Activated CD4-positive, CD25-positive, alpha-beta regulatory T cell treated with anti-CD3 and anti-CD28 coated beads, Interleukin-2, amount 50 U/mL, for 16 hours (primary cell): ENCODE measurements around the gene ERVV-1.
"Not testable (repeated sequence)": the region's sequence is repeated elsewhere in the genome, so short reads cannot be mapped to it uniquely, and the experiment has no call there.

Experiments used
- DNase-seq: peaks from one replicate; pipeline ENCODE4 v3.0.0-alpha.2; 2020; ENCODE audit warnings: low read depth, low spot score

The ERVV-1 gene, protein sequence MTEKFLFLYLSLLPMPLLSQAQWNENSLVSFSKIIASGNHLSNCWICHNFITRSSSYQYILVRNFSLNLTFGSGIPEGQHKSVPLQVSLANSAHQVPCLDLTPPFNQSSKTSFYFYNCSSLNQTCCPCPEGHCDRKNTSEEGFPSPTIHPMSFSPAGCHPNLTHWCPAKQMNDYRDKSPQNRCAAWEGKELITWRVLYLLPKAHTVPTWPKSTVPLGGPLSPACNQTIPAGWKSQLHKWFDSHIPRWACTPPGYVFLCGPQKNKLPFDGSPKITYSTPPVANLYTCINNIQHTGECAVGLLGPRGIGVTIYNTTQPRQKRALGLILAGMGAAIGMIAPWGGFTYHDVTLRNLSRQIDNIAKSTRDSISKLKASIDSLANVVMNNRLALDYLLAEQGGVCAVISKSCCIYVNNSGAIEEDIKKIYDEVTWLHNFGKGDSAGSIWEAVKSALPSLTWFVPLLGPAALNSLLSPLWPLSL

DNA sequence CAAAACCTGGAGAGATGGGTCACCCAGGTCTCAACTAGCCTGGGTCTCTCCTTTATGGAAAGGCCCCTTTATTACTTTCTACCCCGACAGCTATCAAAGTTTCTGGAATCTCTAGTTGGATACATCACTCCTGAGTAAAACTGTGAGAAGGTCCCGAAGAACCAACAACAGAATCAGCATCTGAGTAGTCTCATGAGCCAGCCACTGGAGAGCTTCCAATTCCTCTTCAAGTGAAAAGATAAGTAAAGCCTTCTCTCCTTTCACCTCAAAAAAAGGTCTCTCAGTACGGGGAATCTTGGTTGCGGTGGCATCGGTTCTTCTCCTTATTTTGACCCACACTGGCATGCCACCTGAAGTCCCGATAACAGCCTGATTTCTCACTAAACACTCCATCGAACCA is at the start of gene ERVV-1:
TSS of gene ERVV-1 (plus strand) at position 301 of the 400 bp plus-strand sequence. CDS start 170 bp downstream, outside the sequence.
- DNase-seq, result no peak

DNA sequence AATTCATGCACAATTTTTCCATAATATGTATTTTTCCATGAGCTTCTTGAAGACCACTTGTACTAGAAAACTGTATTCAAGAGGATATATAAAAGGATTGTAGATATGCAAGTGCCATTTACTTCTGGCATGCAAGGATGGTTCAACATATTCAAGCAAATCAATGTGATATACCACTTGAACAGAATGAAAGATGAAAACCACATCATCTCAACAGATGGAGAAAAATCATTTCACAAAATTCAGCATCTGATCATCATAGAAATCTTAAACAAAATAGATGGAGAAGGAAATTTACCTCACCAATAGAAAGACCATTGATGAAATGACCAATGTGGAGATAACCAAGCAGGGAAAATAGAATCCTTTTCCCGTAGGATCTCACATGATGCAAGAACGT is 45.9 kb upstream of the ERVV-1 start:
- no peak for DNase-seq

DNA sequence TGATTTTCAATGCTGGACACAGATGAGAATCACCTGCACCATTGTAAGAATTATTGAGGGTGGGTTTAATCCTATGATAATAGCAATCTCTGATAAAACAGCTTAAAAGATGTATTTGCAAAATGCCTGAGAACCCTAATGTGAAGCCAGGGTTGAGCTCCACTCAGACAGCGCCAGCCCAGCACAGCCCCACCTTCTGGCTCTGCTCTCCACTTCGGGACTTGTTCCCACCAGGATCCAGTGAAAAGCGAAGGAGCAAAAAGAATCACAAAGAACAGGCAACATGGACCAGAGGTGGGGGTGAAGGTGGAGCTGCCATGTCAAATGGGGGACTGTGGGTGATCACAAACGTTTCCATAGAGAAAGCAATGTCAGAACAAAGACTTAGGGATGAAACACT is 32.4 kb upstream of the ERVV-1 start:
- no peak for DNase-seq

DNA sequence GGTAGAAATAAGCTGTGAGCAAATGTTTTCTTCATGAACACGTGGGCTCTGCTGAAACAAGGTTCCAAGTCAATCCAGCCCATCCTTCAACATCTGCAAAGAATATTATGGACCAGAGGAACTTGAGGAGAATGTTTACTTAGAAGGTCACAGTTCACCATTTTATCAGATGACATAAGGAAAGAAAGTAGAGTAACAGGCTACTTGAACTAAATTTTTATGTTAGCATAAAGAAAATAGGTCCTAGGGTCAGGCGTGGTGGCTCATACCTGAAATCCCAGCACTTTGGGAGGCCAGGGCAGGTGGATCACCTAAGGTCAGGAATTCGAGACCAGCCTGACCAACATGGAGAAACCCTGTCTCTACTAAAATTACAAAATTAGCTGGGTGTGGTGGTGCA is 30.6 kb upstream of the ERVV-1 start:
- not testable (repeated sequence) for DNase-seq

DNA sequence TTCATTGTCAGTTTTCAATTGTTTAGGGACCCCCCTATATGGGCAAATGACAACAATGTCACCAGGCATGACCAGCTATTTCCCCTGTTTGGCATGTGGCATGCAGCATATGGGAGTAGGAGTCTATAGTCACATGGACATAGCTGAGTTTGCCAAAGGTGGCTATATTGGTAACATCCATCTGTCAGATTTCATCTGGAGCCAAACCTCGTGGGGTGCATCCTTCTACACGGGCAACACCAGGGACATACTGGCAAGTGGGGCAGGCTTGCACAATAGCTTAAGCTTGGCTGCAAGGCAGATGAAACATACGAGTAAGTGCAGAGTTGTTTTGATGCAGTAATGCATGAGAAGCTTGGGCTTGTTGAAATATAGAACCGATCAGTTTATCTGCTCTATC is 26.5 kb upstream of the ERVV-1 start:
- DNase-seq, result no peak

DNA sequence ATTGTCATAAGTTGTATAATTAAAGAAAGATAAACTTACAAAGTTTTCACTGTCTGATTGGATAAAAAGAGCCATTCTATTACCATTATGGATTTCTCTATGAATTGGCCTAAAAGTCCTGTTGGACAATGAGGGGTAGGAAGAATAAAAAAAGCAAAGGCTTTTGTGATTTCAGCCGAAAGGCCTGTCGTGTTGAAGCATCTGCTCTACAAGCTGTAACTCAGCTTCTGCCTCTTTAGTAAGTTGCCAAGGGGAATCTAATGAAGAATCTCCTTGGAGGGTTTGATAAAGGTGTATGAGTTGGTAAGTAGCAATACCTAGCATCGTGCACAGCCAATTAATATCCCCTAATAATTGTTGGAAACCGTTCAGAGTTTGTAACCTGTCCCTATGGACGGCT is 25.2 kb upstream of the ERVV-1 start:
- DNase-seq, result no peak

DNA sequence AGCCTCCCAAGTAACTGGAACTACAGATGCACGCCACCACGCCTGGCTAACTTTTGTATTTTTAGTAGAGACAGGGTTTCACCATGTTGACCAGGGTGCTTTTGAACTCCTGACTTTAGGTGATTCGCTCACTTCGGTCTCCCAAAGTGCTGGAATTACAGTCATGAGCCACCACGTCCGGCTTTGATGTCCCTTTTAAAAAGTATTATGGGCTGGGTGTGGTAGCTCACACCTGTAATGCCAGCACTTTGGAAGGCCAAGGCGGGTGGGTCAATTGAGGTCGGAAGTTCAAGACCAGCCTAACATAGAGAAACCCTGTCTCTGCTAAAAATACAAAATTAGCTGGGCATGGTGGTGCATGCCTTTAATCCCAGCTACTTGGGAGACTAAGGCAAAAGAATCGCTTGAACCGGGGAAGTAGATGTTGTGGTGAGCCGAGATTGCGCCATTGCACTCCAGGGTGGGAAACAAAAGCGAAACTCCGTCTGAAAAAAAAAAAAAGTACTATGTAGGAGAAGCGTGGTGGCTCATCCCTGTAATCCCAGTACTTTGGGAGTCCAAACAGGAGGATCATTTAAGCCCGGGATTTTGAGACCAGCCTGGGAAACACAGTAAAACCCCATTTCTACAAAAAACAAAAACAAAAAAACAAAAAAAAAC is 22.8 kb upstream of the ERVV-1 start:
- DNase-seq, result no peak

DNA sequence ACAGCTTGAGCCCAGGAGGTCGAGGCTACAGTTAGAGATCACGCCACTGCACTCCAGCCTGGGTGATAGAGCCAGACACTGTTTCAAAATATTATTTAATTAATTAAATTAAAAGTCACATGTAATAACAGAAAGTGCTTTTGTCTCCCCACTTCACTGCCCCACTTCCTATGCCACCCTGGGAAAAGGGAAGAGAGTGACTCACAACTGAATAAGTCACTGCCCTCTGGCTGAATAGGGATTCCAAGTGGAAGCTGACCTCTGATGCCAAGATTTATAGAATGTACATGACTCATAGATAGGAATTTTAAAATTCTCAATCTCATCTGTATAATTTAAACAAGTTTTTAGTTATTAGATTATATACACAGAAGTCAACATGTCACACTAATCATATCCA is 22.2 kb upstream of the ERVV-1 start:
- DNase-seq, result no peak

DNA sequence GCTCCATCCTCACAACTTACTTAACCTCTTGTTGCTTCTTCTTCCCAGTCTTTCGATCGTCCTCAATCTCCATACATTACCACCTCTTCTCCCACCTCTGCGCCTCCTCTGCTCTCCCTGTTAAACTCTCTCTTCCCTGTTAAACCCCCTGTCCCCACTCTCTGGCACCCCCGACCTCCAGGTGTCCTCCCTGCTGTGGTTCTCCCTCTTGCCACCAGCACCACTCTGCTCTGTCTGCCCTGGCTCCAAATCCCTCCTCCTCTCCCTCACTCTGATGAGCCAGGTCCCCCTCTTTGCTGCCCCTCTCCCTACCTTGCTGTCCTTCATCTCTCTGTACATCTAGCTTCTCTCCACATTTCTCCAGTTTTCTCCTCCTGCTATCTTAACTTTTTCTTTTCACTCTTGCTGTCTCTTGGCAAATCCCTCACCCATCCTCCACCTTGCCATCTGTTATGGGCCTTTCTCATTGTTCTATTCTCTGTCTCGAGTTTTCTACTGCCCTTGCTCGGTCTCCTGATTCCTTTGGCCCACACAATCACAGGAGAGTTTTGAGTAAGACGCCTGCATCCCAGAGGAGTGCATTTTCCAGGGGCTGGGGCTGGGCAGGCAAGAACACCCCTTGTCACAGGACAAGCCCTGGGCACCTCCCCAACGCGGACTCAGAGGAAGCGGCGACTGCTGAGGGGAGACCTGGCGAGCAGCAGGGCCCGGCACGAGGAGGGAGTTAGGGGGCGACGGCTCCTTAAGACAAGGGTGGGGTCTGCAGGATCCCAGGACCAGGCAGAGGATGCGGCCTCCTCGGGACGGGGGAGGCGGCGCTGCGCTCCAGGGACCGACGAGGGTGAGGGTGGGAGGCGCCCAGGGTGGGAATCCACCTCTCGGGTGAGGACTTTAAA is 21.4 kb upstream of the ERVV-1 start:
- DNase-seq, result no peak

DNA sequence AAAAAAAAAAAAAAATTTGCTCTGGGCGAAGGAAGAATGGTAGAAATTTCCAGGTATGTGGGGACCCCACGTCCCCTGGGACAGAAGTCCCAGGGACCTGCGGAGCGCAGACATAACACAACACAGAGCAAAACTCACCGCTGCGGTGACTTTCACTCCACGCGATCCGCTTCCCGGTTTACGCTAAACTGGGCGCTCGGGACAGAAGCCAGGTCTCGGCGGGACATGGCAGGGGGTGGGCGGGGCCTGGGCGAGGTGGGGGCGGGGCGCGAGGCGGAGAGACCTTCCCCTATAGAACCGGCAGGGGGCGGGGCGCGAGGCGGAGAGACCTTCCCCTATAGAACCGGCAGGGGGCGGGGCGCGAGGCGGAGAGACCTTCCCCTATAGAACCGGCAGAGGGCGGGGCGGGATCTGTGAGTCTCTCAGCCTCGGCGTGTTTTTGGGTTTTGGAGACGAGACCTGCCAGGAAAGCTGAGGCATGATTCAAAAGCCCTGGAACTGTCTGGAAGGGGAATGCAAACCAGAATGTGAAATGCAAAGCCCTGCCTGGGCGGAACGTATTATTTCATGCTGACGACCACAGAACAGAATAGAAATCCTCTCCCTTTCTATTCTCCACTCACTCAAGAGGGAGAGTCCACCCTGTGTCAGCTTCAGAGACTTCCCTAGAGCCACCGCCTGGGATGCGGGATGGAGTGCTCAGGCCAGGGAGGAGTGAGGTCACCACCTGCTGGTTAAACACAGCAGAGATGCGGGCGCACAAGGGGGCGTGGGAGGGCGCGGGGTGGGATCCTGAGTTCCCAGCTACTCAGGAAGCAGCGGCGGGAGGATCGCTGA is 20.2 kb upstream of the ERVV-1 start:
- DNase-seq, result peak; percentile 69

DNA sequence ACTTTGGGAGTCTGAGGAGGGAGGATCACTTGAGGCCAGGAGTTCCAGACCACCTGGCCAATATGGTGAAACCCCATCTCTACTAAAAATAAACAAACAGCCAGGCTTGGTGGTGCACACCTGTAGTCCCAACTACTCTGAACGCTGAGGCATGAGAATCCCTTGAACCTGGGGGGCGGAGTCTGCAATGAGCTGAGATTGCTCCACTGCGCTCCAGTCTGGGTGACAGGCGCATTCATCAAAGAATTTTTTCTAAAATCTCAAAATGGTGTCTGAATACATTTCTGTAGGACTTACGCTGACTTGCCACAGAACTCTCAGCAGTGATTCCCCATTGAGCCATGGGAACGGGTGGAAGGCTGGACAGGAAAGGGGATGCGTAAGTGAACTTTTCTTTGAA is 18.0 kb upstream of the ERVV-1 start:
- DNase-seq, result no peak

DNA sequence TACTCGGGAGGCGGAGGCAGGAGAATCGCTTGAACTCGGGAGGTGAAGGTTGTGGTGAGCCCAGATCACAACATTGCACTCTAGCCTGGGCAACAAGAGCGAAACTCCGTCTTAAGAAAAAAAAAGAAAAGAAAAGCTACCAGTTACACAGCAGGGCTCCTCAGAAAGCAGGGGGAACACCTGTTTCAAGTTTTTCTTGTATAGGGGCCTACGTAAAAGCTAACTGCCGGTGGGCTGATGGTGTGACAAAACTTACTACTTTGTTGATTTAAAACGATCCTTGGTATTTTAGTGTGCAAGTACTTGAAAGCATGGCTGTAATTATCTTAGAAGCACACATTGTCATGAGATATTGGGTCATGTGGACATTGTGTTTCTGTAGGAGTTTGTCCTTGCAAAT is 15.7 kb upstream of the ERVV-1 start:
- no peak for DNase-seq

DNA sequence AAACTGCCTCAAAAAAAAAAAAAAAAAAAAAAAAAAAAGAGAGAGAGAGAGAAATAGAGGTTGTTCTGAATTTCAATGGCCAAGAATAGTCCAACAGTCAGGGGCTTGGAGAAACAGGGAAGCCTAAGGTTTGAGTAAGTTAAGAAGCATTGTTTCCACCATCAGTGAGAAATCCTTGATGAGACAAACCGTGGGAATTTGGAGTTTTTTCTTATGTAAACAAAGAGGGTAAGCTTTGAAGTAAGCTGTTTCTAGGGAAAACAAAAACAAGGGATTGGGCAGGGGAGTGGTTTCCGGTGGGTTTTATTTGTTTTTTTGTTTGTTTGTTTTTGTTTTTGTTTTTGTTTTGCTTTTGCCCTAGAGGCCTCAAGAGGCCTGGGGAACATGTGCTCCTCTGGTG is 11.2 kb upstream of the ERVV-1 start:
- DNase-seq, result no peak

DNA sequence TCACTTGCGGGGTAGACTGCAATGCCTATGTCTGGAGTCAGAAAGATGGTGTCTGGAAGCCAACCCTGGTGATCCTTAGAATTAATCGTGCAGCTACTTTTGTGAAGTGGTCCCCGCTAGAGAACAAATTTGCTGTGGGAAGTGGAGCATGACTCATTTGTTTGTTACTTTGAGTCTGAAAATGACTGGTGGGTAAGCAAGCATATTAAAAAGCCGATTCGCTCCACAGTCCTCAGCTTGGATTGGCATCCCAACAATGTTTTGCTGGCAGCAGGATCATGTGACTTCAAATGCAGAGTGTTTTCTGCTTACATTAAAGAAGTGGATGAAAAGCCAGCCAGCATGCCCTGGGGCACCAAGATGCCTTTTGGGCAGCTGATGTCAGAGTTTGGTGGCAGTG is 9.5 kb upstream of the ERVV-1 start:
- DNase-seq, result no peak

DNA sequence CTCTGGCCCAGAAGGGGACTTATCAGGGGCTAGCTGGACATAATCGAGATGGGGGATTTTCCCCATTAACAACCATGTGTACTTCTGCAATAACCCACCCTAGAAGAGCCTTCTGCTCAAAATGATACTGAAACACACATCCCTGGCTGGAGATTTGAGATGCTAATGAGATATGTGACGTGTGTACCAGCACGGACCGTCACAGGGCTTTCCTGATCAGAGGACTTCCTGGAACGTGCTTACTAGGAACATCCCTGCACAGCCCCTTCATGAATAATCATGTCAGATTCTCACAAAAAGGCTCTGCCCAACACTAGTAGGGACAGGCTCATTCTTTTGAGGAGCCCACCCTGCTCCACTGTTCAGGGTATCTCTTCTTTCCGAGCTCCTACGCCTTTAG is 6.5 kb upstream of the ERVV-1 start:
- DNase-seq, result no peak

DNA sequence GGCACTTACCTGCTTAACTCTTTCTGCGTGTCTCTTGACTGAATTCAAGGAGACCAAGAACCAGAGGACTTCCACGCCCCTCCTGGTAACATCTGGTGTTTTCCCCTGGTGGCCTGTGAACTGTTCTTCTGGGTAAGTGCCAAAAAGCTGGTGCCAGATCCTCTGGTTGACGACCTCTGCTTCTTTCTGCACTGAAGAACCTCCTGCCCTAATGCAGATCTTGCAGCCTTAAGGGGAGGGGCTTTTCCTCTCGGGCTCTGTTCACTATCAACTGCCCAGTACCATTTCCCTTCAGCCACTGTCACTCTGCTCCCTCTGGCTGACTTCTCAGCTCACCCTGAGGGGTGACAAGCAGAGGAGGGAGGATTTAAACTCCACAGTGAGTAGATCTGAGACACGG is 6.1 kb upstream of the ERVV-1 start:
- DNase-seq, result no peak

DNA sequence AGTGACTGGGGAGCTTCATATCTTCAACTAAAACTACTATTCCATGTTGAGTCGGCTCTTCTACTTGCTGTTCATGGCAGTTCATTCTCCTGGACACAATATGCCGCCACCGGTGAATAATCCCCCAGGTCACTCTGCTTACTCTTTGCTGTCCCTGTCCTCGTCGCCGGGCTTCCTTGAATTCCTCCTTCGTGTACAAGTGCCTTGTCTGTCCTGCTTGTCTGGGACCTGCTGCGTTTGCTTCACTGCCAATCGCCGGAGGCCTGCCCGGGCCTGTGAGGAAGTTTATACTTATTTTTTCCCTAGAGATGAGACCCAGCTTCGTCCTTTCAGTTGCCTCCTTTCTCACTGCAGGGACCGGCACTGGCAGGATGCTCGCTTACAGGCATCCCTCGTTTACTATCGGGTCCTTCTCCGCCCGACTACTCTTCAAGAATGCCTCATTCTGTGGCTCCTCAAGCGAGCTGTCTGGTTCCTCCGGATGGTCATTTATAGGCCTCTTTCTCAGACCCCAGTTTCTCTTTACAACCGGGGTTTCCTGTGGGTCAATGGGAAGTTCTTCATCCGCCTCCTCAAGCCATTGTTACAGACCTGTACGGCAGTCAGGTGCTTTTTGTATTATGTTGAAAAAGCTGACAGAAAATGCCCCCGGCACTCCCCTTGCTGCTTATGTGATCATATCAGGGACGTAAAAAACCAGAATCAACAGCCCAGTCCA is 5.5 kb upstream of the ERVV-1 start:
- DNase-seq, result no peak

DNA sequence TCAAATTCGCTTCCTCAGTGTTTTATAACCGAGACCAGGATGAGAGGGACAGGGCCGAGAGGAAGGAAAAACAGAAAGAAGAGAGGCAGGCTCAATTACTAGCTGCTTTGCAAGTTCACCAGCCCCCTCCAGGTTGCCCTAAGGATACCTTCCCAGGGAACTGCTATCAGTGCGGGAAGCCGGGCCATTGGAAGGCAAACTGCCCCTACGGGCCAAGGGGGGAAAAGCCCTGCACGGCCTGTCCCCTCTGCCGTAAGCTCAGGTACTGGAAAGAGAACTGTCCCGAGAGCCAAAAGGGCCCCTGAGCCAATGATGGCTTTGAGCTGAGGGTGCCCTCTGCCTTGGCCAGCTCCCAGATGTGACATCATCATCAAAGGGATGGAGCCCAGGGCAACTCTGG is 3.2 kb upstream of the ERVV-1 start:
- no peak for DNase-seq

DNA sequence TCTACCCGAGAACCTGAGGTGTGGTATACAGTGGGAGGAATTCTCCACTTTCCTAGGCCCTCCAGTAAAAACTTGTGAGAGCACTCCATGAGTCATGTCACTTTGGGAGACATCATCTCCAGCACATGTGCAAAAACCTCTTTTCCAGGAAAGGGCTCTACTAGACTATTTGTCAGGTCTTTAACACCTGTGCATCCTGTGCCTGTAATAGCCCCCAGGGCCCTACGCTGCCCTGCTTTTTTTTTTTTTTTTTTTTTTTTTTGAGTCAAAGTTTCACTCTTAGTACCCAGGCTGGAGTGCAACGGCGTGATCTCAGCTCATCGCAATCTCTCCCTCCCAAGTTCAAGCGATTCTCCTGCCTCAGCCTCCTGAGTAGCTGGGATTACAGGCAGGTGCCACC is 1.7 kb upstream of the ERVV-1 start:
- no peak for DNase-seq

DNA sequence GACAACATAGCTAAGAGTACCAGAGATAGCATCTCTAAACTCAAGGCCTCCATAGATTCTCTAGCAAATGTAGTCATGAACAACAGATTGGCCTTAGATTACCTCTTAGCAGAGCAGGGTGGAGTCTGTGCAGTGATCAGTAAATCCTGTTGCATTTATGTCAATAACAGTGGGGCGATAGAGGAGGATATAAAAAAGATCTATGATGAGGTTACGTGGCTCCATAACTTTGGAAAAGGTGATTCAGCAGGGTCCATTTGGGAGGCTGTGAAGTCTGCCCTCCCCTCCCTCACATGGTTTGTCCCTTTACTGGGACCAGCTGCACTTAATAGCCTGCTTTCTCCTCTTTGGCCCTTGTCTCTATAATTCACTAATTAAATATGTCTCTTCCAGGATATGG is 1.4 kb downstream of the ERVV-1 start:
- DNase-seq, result no peak

DNA sequence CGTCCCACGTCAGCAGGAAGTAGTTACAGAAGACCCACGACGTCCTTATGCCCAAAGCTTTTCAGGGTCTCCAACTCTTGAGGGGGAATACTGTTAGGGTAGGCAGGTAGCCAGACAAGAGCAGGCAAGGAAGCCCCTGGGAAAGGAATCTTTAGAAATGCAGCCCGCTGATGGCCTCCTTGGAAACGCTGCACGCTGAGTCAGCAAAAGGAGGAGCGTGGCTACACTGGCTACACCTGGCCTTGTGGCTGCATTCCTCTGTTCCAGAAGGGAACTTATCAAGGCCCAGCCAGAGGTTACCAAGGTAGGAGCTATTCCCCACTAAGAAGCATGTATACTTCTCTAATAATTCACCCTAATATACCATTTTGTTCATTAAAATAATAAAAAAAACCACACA is 2.0 kb downstream of the ERVV-1 start:
- no peak for DNase-seq
